Activated CD8-positive, alpha-beta T cell treated with anti-CD3 and anti-CD28 coated beads, Interleukin-2, amount 10 ng/mL, durations not matched to agents 7 days and 5 days (primary cell): ENCODE data around the gene CALHM5. TPM values are rescaled to one million over a fixed set of nuclear protein-coding genes. Genes with fewer than 3 reads are reported as not detected.
A peak's percentile ranks its signal among the peaks of the same experiment; 100 is the strongest.

Experiments
- ATAC-seq: fragments of 150-1000 bp; cut with Tn5 transposase; one replicate; pipeline ENCODE4 v1.10.0; 2021; ENCODE audit warnings: moderate library complexity
- CTCF ChIA-PET: fragments of 350-600 bp; sonication (Branson Sonifier 250); formaldehyde crosslinking; loops from one replicate; lab custom pipeline; 2021; ENCODE audit warnings: antibody characterized with exemption; lab: Charles Lee
- POLR2A ChIA-PET: fragments of 350-600 bp; sonication (Branson Sonifier 250); formaldehyde crosslinking; loops from one replicate; lab custom pipeline; 2021; ENCODE audit warnings: antibody characterized with exemption; lab: Charles Lee
- DNase-seq: peaks from one replicate; pipeline ENCODE4 v3.0.0-alpha.2; 2020
- H3K27ac Mint-ChIP-seq: one replicate; pipeline ENCODE4 v1.8.0; 2021; ENCODE audit warnings: mild to moderate bottlenecking, mixed read lengths
- H3K27me3 Mint-ChIP-seq: one replicate; pipeline ENCODE4 v1.8.0; 2021; ENCODE audit warnings: low read depth, mixed read lengths
- H3K36me3 Mint-ChIP-seq: one replicate; pipeline ENCODE4 v1.8.0; 2021; ENCODE audit warnings: low read depth, mixed read lengths
- H3K4me1 Mint-ChIP-seq: one replicate; pipeline ENCODE4 v1.8.0; 2021; ENCODE audit warnings: low read depth, mixed read lengths
- H3K4me3 Mint-ChIP-seq: one replicate; pipeline ENCODE4 v1.8.0; 2021; ENCODE audit warnings: mild to moderate bottlenecking, mixed read lengths
- H3K9me3 Mint-ChIP-seq: one replicate; pipeline ENCODE4 v1.8.0; 2022; ENCODE audit warnings: mixed read lengths; ENCODE audit not compliant: insufficient read depth
- total RNA-seq, 2 experiments: library from RNA; stranded (reverse); gene quantifications; one replicate each; pipeline ENCODE4 v1.2.3, GENCODE V29; 2021

Gene CALHM5
- total RNA-seq, 2 experiments from 2014 or later, result not detected

GRCh38 chr6:116556065-116556464 lies 44.6 kb downstream of the CALHM5 start:
- CTCF ChIA-PET, result no interaction called here
- no peak overlapping the region for H3K27ac Mint-ChIP-seq
- H3K9me3 Mint-ChIP-seq, result no peaks in the 10 kb centered on the region
- H3K27me3 Mint-ChIP-seq, result peaks cover 18% of the 10 kb centered on the region
- no peak for ATAC-seq
- DNase-seq, result no peak
- H3K4me3 Mint-ChIP-seq, result no peak overlapping the region
- H3K4me1 Mint-ChIP-seq, result no peaks in the 10 kb centered on the region
- H3K36me3 Mint-ChIP-seq, result no peaks in the 10 kb centered on the region
- POLR2A ChIA-PET, result interaction anchor here (0.6 kb wide), 1 partner anchor 8 kb away, joined by 3 read pairs; no protein-coding TSS in a partner anchor

- Mint-ChIP-seq H3K36me3 (no peaks in the 10 kb centered on the region), H3K4me3 (no peak overlapping the region), H3K9me3 (no peaks in the 10 kb centered on the region), H3K27me3 (peaks cover 17% of the 10 kb centered on the region), H3K4me1 (peaks cover 1% of the 10 kb centered on the region), H3K27ac (no peak overlapping the region)
- DNase-seq (no peak), ATAC-seq (no peak)
- POLR2A ChIA-PET, result no interaction called here
- CTCF ChIA-PET, result no interaction called here
These were observed 45.5 kb downstream of the CALHM5 start for GRCh38 chr6:116556814-116557415.

- no peaks in the 10 kb centered on the region for H3K9me3 Mint-ChIP-seq
- peaks cover 19% of the 10 kb centered on the region for H3K27me3 Mint-ChIP-seq
- no peak overlapping the region for H3K4me3 Mint-ChIP-seq
- peaks cover 1% of the 10 kb centered on the region for H3K4me1 Mint-ChIP-seq
- no peak for ATAC-seq
- DNase-seq, result no peak
- H3K27ac Mint-ChIP-seq, result no peak overlapping the region
- POLR2A ChIA-PET, result no interaction called here
- H3K36me3 Mint-ChIP-seq, result no peaks in the 10 kb centered on the region
- CTCF ChIA-PET, result interaction anchor here (1.8 to 3.8 kb wide), 2 partner anchors 14 to 341 kb away, joined by 6 to 30 read pairs; partner anchors contain the start of gene RWDD1
These were observed 46.5 kb downstream of the CALHM5 start for GRCh38 chr6:116557893-116558292.

- no peak for DNase-seq
- ChIA-PET POLR2A (no interaction called here), CTCF (interaction anchor here (0.8 to 3.8 kb wide), 24 partner anchors 11 to 342 kb away, joined by 3 to 30 read pairs (median 5); partner anchors contain the start of genes RWDD1, TSPYL1 and ZUP1)
- no peaks in the 10 kb centered on the region for H3K9me3 Mint-ChIP-seq
- H3K27ac Mint-ChIP-seq, result no peak overlapping the region
- no peak for ATAC-seq
- H3K27me3 Mint-ChIP-seq, result peaks cover 17% of the 10 kb centered on the region
- no peaks in the 10 kb centered on the region for H3K36me3 Mint-ChIP-seq
- H3K4me1 Mint-ChIP-seq, result peaks cover 6% of the 10 kb centered on the region
- no peak overlapping the region for H3K4me3 Mint-ChIP-seq
These were observed 48.7 kb downstream of the CALHM5 start for GRCh38 chr6:116560130-116560529.

- DNase-seq (peak; percentile 74), ATAC-seq (peak; percentile 65)
- Mint-ChIP-seq H3K4me3 (no peak overlapping the region), H3K4me1 (peaks cover 8% of the 10 kb centered on the region), H3K9me3 (no peaks in the 10 kb centered on the region), H3K36me3 (no peaks in the 10 kb centered on the region), H3K27me3 (peaks cover 15% of the 10 kb centered on the region), H3K27ac (no peak overlapping the region)
- POLR2A ChIA-PET, result no interaction called here
- CTCF ChIA-PET, result interaction anchor here (0.8 to 3.8 kb wide), 32 partner anchors 8 to 446 kb away, joined by 3 to 30 read pairs (median 4); partner anchors contain the start of genes CALHM4, RWDD1, TRAPPC3L and TSPYL1
These were observed 50.1 kb downstream of the CALHM5 start for GRCh38 chr6:116561377-116562018.

GRCh38 chr6:116562019-116562403 lies 50.6 kb downstream of the CALHM5 start:
- no peak for ATAC-seq
- Mint-ChIP-seq H3K27me3 (peaks cover 19% of the 10 kb centered on the region), H3K36me3 (no peaks in the 10 kb centered on the region), H3K27ac (no peak overlapping the region), H3K4me3 (no peak overlapping the region), H3K9me3 (no peaks in the 10 kb centered on the region), H3K4me1 (peaks cover 8% of the 10 kb centered on the region)
- POLR2A ChIA-PET, result interaction anchor here (1.2 kb wide), 1 partner anchor 10 kb away, joined by 5 read pairs; the partner anchor contains the start of gene RWDD1
- CTCF ChIA-PET, result interaction anchor here (0.7 to 1.8 kb wide), 6 partner anchors 8 to 169 kb away, joined by 3 to 7 read pairs (median 5); partner anchors contain the start of gene CALHM4
- no peak for DNase-seq

GRCh38 chr6:116562614-116563013 lies 51.2 kb downstream of the CALHM5 start:
- ATAC-seq, result no peak
- no peak overlapping the region for H3K4me3 Mint-ChIP-seq
- DNase-seq, result no peak
- H3K27ac Mint-ChIP-seq, result no peak overlapping the region
- H3K36me3 Mint-ChIP-seq, result no peaks in the 10 kb centered on the region
- POLR2A ChIA-PET, result interaction anchor here (1.2 kb wide), 1 partner anchor 9 kb away, joined by 5 read pairs; the partner anchor contains the start of gene RWDD1
- CTCF ChIA-PET, result interaction anchor here (0.6 to 1.9 kb wide), 9 partner anchors 9 to 275 kb away, joined by 3 to 10 read pairs (median 5); partner anchors contain the start of gene CALHM4
- no peaks in the 10 kb centered on the region for H3K9me3 Mint-ChIP-seq
- peaks cover 20% of the 10 kb centered on the region for H3K27me3 Mint-ChIP-seq
- H3K4me1 Mint-ChIP-seq, result peaks cover 8% of the 10 kb centered on the region

GRCh38 chr6:116563830-116564229 lies 52.4 kb downstream of the CALHM5 start:
- Mint-ChIP-seq H3K36me3 (no peaks in the 10 kb centered on the region), H3K27me3 (peaks cover 20% of the 10 kb centered on the region), H3K9me3 (no peaks in the 10 kb centered on the region), H3K4me3 (no peak overlapping the region), H3K27ac (no peak overlapping the region), H3K4me1 (peaks cover 9% of the 10 kb centered on the region)
- ATAC-seq, result no peak
- CTCF ChIA-PET, result interaction anchor here (0.7 to 2.6 kb wide), 6 partner anchors 9 to 295 kb away, joined by 3 to 10 read pairs (median 4); no protein-coding TSS in a partner anchor
- DNase-seq, result no peak
- POLR2A ChIA-PET, result interaction anchor here (0.6 to 1.1 kb wide), 3 partner anchors 8 to 285 kb away, joined by 3 to 6 read pairs (median 3); no protein-coding TSS in a partner anchor

GRCh38 chr6:116564311-116564710 lies 52.9 kb downstream of the CALHM5 start:
- no peaks in the 10 kb centered on the region for H3K9me3 Mint-ChIP-seq
- H3K4me1 Mint-ChIP-seq, result peaks cover 14% of the 10 kb centered on the region
- ChIA-PET CTCF (interaction anchor here (1.9 to 2.6 kb wide), 3 partner anchors 277 to 296 kb away, joined by 8 to 13 read pairs (median 10); no protein-coding TSS in a partner anchor), POLR2A (interaction anchor here (0.6 to 1.1 kb wide), 3 partner anchors 9 to 285 kb away, joined by 3 to 6 read pairs (median 3); no protein-coding TSS in a partner anchor)
- DNase-seq (no peak), ATAC-seq (no peak)
- H3K27me3 Mint-ChIP-seq, result peaks cover 20% of the 10 kb centered on the region
- H3K27ac Mint-ChIP-seq, result no peak overlapping the region
- H3K4me3 Mint-ChIP-seq, result no peak overlapping the region
- H3K36me3 Mint-ChIP-seq, result no peaks in the 10 kb centered on the region

GRCh38 chr6:116564921-116565872 lies 53.8 kb downstream of the CALHM5 start:
- Mint-ChIP-seq H3K4me1 (peaks cover 21% of the 10 kb centered on the region), H3K27me3 (peaks cover 20% of the 10 kb centered on the region), H3K27ac (no peak overlapping the region), H3K9me3 (no peaks in the 10 kb centered on the region), H3K4me3 (peak overlapping the region; percentile 9), H3K36me3 (no peaks in the 10 kb centered on the region)
- DNase-seq (no peak), ATAC-seq (peak; percentile 60)
- CTCF ChIA-PET, result interaction anchor here (0.7 to 2.6 kb wide), 3 partner anchors 278 to 347 kb away, joined by 4 to 13 read pairs (median 8); no protein-coding TSS in a partner anchor
- POLR2A ChIA-PET, result interaction anchor here (0.7 kb wide), 1 partner anchor 16 kb away, joined by 5 read pairs; no protein-coding TSS in a partner anchor

GRCh38 chr6:116568111-116568510 lies 56.7 kb downstream of the CALHM5 start:
- peaks cover 4% of the 10 kb centered on the region for H3K36me3 Mint-ChIP-seq
- POLR2A ChIA-PET, result no interaction called here
- no peaks in the 10 kb centered on the region for H3K9me3 Mint-ChIP-seq
- no peak overlapping the region for H3K27ac Mint-ChIP-seq
- H3K4me3 Mint-ChIP-seq, result no peak overlapping the region
- DNase-seq (no peak), ATAC-seq (no peak)
- CTCF ChIA-PET, result no interaction called here
- peaks cover 10% of the 10 kb centered on the region for H3K27me3 Mint-ChIP-seq
- H3K4me1 Mint-ChIP-seq, result peaks cover 30% of the 10 kb centered on the region
